SU-DHL-6 (cell line): ENCODE results near the gene SMPDL3B.

Source experiments
- H2AFZ ChIP-seq: fragments of 200-600 bp; sonication (generic); 2 replicates; pipeline ENCODE4 v1.6.1; 2014; ENCODE audit warnings: low read depth, mild to moderate bottlenecking, moderate library complexity, mixed read lengths, antibody characterized with exemption, low read length; ENCODE audit not compliant: severe bottlenecking
- H3F3A ChIP-seq: fragments of 200-600 bp; shearing (Covaris generic); 2 replicates; pipeline ENCODE4 v1.6.0; 2016; ENCODE audit warnings: antibody characterized with exemption, mild to moderate bottlenecking; ENCODE audit not compliant: insufficient read depth
- H3K27ac ChIP-seq: fragments of 200-600 bp; sonication (generic); 2 replicates; pipeline ENCODE4 v1.5.1; 2016; ENCODE audit warnings: low read depth, mild to moderate bottlenecking, low read length, moderate library complexity, mixed read lengths
- H3K27me3 ChIP-seq: fragments of 200-600 bp; sonication (generic), shearing (Covaris generic); 2 replicates; pipeline ENCODE4 v1.6.0; 2014; ENCODE audit warnings: mild to moderate bottlenecking, low read length
- H3K36me3 ChIP-seq: fragments of 200-600 bp; sonication (generic); 2 replicates; pipeline ENCODE4 v1.6.1; 2014; ENCODE audit warnings: mild to moderate bottlenecking, low read length, mixed read lengths
- H3K4me2 ChIP-seq: fragments of 300-600, 200-600 bp; shearing (Covaris generic), sonication (generic); 2 replicates; pipeline ENCODE4 v1.6.0; 2014; ENCODE audit warnings: low read length, low read depth, mild to moderate bottlenecking; ENCODE audit not compliant: poor library complexity, severe bottlenecking
- H3K4me3 ChIP-seq: fragments of 200-600 bp; sonication (generic); 2 replicates; pipeline ENCODE4 v1.5.1; 2014; ENCODE audit warnings: antibody characterized with exemption, low read length, mild to moderate bottlenecking, mixed read lengths; ENCODE audit not compliant: insufficient read depth, poor library complexity, severe bottlenecking
- H3K79me2 ChIP-seq: fragments of 200-600 bp; sonication (generic); 2 replicates; pipeline ENCODE4 v1.6.1; 2014; ENCODE audit warnings: mild to moderate bottlenecking, low read length, moderate library complexity; ENCODE audit not compliant: insufficient read depth
- H3K9ac ChIP-seq: fragments of 200-600 bp; sonication (generic); 2 replicates; pipeline ENCODE4 v1.7.0; 2014; ENCODE audit warnings: mild to moderate bottlenecking, low read length
- H3K9me2 ChIP-seq: fragments of 200-600 bp; sonication (generic); replicated peaks from 2 replicates; pipeline ENCODE4 v1.6.1; 2014; ENCODE audit warnings: low read length; ENCODE audit not compliant: insufficient read depth
- H3K9me3 ChIP-seq: fragments of 200-600 bp; sonication (generic); 2 replicates; pipeline ENCODE4 v1.6.1; 2014; ENCODE audit warnings: low read length, mixed read lengths; ENCODE audit not compliant: insufficient read depth
- H4K20me1 ChIP-seq: fragments of 200-600 bp; sonication (generic); 2 replicates; pipeline ENCODE4 v1.6.1; 2014; ENCODE audit warnings: low read depth, mild to moderate bottlenecking, antibody characterized with exemption, low read length, moderate library complexity, mixed read lengths
- EZH2phosphoT487 ChIP-seq: fragments of 200-600 bp; sonication (generic), shearing (Covaris generic); conservative IDR thresholded peaks from 2 replicates; pipeline ENCODE4 v1.6.1; 2018; ENCODE audit warnings: mild to moderate bottlenecking, antibody characterized with exemption, low read length, moderate library complexity, mixed read lengths
- TF ChIP-seq, protein P1 (sequence below): fragments of 200-600 bp; sonication (generic); IDR thresholded peaks from one replicate; pipeline ENCODE4 v1.5.1; 2017; ENCODE audit warnings: antibody characterized with exemption, mild to moderate bottlenecking, low read length, moderate library complexity; ENCODE audit not compliant: insufficient read depth, poor library complexity, severe bottlenecking

Gene SMPDL3B

DNA sequence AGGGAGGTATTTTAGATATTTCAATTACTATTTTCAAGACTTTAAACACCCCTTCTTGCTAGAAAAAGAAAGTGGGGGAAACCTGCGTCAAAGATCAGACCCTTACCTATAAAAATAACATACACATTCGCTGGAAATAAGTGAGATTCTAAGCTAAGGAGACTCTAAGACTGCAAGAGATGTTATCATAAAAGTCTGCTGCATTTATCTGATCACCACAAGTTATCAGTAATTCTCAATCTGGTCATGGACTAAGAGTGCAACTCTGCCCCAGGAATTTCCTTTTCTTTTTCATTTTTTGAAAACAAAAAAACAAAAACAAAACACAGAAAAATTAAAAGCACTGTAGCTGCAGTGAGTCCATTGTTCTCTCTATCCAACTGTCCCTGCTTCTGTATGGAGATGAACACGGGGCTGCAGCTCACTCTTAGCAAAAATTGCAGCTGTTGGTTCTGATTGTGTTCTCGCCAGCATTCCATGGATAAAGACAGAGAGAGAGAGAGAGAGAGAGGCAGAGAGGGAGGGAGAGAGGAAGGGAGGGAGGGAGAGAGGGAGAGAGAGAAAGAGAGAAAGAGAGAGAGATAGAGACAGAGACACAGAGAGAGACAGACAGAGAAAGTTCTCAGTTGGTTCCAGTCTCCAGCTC is 39.1 kb downstream of the SMPDL3B start:
- H3K9me2 ChIP-seq = no peaks in the 10 kb centered on the region
- no peaks in the 10 kb centered on the region for H3K27me3 ChIP-seq
- H2AFZ ChIP-seq = no peak overlapping the region
- peaks cover 10% of the 10 kb centered on the region; the same call in 1 of the 2 replicates for H3F3A ChIP-seq
- H3K9ac ChIP-seq = no peak overlapping the region
- H3K27ac ChIP-seq = no peak overlapping the region
- TF ChIP-seq EZH2phosphoT487 = no peak
- TF ChIP-seq, protein P1, sequence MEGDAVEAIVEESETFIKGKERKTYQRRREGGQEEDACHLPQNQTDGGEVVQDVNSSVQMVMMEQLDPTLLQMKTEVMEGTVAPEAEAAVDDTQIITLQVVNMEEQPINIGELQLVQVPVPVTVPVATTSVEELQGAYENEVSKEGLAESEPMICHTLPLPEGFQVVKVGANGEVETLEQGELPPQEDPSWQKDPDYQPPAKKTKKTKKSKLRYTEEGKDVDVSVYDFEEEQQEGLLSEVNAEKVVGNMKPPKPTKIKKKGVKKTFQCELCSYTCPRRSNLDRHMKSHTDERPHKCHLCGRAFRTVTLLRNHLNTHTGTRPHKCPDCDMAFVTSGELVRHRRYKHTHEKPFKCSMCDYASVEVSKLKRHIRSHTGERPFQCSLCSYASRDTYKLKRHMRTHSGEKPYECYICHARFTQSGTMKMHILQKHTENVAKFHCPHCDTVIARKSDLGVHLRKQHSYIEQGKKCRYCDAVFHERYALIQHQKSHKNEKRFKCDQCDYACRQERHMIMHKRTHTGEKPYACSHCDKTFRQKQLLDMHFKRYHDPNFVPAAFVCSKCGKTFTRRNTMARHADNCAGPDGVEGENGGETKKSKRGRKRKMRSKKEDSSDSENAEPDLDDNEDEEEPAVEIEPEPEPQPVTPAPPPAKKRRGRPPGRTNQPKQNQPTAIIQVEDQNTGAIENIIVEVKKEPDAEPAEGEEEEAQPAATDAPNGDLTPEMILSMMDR = no peak
- H3K36me3 ChIP-seq = peaks cover 16% of the 10 kb centered on the region; the same call in 1 of the 2 replicates
- H3K9me3 ChIP-seq = no peaks in the 10 kb centered on the region
- H3K79me2 ChIP-seq = no peaks in the 10 kb centered on the region
- no peak overlapping the region for H3K4me2 ChIP-seq
- H3K4me3 ChIP-seq = no peak overlapping the region
- no peaks in the 10 kb centered on the region for H4K20me1 ChIP-seq

DNA sequence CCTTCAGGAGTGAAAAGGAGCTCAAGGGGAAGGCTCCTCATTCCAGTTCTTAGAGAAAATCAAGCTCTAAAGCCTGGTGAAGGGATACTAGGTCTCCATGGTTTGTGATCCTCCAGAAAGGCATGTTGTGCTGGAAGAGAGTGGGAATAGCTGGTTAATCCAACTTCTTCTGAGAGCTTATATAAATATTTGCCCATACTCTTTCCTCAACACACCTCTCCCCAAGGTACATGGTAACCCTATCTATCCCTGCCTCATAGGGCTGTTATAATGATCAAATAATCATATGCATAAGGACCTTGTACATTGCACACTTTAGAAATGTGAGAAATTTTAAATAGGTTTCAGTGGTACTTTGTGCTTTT is 39.6 kb downstream of the SMPDL3B start:
- no peaks in the 10 kb centered on the region for H3K9me2 ChIP-seq
- TF ChIP-seq EZH2phosphoT487 = no peak
- TF ChIP-seq, protein P1 = no peak
- no peak overlapping the region for H3K9ac ChIP-seq
- no peaks in the 10 kb centered on the region for H4K20me1 ChIP-seq
- peaks cover 16% of the 10 kb centered on the region; the same call in 1 of the 2 replicates for H3K36me3 ChIP-seq
- no peaks in the 10 kb centered on the region for H3K27me3 ChIP-seq
- no peak overlapping the region for H3K27ac ChIP-seq
- H3F3A ChIP-seq = peaks cover 10% of the 10 kb centered on the region; the same call in 1 of the 2 replicates
- H3K79me2 ChIP-seq = no peaks in the 10 kb centered on the region
- H3K9me3 ChIP-seq = no peaks in the 10 kb centered on the region
- H3K4me3 ChIP-seq = no peak overlapping the region
- no peak overlapping the region for H2AFZ ChIP-seq
- no peak overlapping the region for H3K4me2 ChIP-seq

DNA sequence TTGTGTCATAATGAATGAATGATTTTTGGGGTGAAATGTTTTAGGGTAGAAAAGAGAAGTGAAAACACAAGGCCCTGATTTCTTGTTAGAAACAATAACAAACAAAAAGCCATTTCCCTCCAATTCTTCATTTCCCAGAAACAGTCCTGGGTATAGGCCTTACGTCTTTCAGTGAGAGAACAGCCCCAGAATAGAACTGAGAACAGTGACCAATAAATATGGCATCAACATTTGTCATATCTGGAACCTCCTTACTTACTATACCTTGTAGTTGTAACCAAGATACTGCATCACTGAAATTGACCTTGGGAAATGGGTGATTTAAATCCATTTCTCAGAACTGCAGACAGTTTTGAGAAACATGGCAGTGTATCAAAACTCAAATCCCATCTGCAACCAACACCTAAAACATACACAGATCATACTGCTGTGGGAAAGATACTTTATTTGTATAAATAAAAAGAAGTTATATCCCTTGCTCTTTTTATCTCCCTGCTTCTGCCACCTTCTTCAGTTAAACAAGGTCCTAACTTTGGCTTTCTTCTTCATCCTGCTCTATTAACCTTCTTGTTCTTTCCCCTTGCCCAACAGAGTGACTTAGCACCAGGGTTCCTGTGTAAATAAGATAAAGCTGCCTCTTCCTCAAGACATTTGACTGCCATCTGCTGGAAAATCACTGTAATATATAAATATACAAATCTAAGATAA is 44.5 kb downstream of the SMPDL3B start:
- Histone ChIP-seq H3K27me3 (no peaks in the 10 kb centered on the region), H3K9me3 (no peaks in the 10 kb centered on the region), H3K27ac (no peak overlapping the region), H3K36me3 (peaks cover 8% of the 10 kb centered on the region; the same call in 1 of the 2 replicates), H4K20me1 (no peaks in the 10 kb centered on the region), H3K79me2 (no peaks in the 10 kb centered on the region), H3K9ac (no peak overlapping the region), H2AFZ (no peak overlapping the region), H3K4me2 (no peak overlapping the region), H3K4me3 (no peak overlapping the region), H3K9me2 (no peaks in the 10 kb centered on the region), H3F3A (peaks cover 8% of the 10 kb centered on the region; the same call in 1 of the 2 replicates)
- TF ChIP-seq EZH2phosphoT487 = no peak

DNA sequence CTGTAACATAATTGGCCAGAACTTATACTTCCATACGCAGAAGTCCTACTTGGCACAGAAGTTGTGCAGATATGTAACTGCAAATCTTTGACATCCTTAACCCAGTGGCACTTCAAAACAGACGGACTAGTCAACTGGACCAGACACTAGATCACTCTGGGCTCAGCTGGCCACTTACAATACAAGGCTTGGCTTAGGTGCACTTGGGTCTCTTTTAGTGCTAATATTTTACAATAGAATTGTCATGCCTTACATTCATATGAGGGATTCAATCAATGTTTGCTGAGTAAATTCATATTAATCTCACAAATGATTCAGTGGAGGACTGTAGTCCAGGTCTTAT is 45.0 kb downstream of the SMPDL3B start:
- Histone ChIP-seq H3K9me3 (no peaks in the 10 kb centered on the region), H3K9me2 (no peaks in the 10 kb centered on the region), H3K27ac (no peak overlapping the region), H3K79me2 (no peaks in the 10 kb centered on the region), H3K36me3 (peaks cover 4% of the 10 kb centered on the region; the same call in 1 of the 2 replicates), H3K4me3 (no peak overlapping the region), H2AFZ (no peak overlapping the region), H3F3A (peaks cover 13% of the 10 kb centered on the region; the same call in 1 of the 2 replicates), H3K9ac (no peak overlapping the region), H4K20me1 (no peaks in the 10 kb centered on the region), H3K4me2 (no peak overlapping the region), H3K27me3 (no peaks in the 10 kb centered on the region)
- TF ChIP-seq, protein P1 = no peak
- TF ChIP-seq EZH2phosphoT487 = no peak
